ENCODE data around the gene DDX27.
A peak's percentile ranks its signal among the peaks of the same experiment; 100 is the strongest.

DDX27 gene

DNA sequence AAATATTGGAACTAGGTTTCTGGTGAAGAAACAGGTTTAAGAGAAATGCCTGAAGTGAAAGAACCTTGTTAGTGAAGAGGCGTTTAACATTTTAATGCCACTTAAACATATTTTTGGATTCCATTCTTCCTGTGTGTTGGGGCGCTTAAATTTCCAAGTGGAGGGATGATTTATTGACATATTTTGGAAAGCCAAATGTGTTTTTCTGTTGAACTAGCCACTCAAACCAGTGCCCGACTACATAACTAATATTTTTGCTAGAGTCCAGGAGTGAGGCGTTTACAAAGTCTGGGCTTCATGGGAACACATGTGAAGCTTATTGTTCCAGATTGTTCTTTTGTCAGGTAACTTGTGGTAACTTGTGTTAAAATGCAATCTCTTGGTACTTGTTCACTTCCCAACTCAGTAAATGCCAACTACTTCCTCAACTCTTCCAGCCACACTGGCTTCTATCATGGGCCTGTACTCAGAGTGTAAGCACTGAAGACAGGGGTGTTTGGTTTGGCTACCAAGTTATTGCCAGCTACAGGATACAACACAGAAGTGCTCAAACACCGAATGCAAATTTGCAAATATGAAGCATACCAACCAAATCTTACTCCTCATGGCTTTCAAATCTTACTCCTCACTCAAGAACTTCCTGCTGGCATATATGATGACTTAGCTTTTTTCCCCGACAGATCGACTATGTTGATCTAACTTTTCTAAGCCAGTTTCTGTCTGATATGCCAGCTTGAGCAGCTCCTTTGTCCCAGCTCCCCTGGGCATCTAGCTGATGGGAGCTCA lies 60.7 kb downstream of the DDX27 start:
- no peak for DNase-seq

DNA sequence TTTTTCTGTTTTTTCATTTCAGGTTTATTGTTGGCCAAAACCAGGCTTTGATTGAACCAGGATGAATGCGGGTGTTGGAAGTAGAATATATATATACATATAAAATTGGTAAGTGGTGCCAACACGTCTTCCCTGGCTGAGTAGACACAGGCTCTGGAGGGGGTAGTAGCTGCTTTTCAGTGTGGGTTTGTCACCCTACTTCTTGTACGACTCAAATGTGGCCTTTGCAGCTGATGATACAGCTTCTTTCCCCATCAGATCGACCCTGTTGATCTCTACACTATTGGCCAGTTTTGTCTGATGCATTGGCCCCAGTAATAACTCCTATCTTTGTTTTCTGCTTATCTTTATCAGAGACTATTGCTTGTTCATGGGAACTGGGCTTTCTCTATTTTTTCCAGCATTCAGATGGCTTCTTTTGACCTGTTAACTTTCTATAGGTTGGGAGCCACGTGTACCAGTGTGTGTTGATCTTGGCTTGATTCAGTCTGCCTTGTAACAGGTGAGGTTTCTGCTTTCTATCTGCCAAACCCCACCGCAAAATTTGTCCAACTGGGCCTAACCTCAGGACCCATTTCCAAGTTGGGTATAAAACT lies 61.3 kb downstream of the DDX27 start:
- no peak for DNase-seq

DNA sequence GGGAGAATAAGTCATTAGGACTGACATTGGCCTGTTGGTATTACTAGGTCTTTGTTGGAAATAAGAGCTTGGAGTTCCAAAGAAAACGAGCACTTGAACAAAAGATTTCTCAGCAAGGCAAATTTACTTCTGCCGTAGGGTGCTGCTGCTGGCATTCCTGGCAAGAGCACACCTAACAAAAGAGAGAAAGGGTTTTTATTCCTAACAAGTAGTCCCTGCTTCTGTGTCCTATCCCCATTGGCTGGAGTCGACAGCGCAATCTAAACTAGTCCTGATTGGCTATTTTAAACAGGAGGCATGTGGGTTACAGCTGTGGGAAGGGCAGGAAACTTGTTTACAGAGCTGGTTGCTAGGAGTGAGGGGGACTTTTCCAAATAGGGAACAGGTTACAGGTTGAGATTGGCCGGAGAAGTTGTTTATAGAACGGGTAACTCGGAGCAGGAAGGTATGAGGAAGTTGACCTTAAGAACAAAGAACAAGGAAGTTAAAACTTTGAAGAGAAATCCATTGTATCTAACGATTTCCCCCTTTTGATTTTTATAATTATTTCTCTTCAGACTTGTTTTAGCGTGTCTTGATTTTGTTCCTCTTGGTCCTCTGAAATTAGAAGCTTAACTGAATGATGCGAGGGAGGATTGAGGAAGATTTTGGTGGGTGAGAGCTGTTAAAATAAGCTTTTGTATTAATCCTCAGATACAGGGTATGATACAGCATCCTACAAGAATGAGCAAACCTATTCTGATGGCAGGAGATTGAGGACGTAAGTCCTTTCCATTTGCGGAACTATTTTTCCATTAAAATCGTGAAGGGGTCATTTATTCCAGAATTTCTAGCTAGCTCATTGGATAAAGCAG lies 62.1 kb downstream of the DDX27 start:
- DNase-seq: peak in 1 of 2 donors; percentile 22

DNA sequence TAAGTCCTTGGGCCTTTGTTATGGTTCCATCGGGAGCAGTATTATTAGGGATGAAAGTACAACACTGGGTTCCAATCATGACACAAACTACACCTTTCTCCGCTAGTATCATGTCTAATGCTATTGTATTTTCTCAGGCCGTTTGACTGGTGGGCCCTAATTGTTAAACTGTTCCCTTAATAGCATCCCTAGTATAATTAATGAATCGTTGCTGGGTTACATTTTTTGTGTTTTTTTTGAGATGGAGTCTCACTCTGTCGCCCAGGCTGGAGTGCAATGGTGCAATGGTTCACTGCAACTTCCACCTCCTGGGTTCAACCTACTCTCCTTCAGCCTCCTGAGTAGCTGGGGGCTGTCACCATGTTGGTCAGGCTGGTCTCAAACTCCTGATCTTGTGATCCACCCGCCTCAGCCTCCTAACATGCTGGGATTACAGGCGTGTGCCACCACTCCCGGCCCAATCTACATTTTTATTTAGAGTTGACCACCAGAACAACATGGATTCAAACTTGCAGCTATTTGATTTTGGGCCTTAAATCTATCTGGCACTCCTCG lies 62.8 kb downstream of the DDX27 start:
- peak in 1 of 2 donors; percentile 19 for DNase-seq

DNA sequence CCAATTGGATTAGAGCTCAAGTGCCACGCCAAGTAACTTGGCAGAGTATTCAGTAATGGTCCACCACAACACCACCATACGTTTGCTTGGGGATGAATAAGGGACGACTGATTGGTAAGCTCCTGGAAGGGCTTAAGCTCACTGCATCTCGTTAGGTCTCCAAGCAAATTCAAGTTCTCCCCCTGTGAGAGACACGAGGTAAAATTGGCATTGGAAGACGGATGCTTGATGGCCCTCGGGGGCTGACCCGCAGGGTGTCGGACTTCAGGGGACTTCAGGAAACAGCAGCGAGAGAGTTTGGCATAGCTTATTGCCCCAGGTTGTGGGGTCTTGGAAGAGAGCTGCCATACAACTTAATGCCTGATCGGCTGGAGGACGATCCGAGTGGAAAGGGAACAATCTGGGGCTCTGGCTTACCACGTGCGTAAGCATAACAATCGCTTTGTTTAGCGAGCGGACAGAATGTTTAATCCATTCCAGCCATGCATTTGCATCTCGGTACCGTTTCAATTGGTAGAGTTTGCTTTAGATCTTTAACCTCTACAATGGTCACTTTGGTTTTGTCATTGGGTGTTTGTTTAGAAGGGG lies 63.5 kb downstream of the DDX27 start:
- DNase-seq: peak in 1 of 2 donors; percentile 30

DNA sequence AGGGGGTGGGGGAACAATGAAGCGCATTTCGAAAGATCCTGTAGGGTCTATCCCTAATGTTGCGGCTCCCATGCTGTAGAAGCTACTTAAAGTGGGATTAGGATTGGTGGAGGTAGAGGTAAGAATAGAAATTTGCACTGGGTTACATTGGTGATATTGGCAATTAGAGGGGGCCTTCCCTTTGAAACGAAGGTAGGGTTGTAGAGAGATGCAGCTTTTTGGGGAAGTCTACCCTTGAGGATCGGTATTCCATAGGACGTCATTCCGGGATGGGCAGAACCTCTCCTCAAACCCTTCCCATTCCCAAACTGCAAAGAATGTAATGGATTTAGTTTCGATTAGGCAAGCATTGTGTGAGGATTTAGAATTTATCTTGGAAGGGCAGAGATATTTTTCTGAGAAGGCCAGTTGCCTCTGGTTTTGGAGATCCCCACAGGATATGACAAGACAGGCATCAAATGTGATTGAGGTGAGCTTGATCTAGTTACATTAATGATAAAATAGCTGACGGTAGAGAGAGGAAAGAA lies 64.0 kb downstream of the DDX27 start:
- no peak for DNase-seq

DNA sequence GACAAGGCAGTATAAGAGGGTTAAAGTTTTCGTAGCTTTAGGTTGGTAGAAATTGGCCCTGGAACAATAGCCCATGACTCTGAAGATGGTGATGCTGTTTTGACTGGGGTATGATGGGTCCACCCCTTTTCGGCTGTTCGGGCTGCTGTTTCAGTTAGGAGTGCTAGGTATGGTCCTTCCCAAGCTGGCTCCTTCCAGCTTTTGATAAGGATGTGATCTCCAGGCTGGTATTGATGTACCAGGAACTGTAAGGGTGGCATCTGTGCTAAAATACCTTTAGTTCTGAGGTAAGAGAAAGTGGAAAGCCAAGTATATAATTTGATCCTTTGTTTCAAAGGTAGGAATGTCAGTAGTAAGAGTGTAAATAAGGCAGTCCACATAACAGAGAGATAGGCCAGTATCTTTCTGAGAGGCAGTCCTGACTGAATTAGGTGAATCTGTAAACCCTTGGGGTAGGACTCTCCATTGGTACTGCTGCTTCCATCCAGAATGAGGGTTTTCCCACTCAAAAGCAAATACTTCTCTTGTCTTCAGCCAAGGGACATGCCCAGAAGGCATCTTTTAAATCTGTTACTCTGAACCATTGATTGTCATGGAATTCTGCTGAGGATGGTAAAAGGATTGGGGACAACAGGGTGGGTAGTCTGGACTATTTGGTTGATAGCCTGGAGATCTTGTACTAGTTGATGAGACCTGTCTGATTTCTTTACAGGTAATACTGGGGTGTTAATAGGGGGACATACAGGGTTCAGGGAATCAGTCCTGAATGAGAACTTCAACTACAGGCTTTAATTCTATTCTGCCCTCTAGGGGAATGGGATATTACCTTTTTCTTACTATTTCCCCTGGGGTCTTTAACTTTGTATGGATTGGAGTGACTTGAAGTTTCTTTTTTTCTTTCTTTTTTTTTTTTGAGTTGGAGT lies 64.7 kb downstream of the DDX27 start:
- DNase-seq: peak in 1 of 2 donors; percentile 20

DNA sequence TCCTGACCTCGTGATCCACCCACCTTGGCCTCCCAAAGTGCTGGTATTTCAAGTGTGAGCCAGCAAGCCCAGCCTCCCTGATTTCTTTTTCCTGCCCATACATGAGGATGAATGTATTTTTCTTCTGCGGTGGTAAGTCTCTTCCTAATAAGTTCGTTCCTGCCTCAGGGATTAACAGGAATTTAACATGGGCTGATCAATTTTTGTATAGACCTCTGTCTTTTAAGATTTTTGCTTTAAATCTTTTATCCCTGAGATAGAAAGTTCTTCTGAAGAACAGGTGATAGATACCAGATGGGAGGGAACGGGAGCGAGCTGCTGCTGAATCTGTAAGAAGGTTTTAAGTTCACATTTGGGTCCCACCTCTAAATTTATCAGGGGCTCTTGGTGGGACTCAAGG lies 65.6 kb downstream of the DDX27 start:
- DNase-seq: no peak

DNA sequence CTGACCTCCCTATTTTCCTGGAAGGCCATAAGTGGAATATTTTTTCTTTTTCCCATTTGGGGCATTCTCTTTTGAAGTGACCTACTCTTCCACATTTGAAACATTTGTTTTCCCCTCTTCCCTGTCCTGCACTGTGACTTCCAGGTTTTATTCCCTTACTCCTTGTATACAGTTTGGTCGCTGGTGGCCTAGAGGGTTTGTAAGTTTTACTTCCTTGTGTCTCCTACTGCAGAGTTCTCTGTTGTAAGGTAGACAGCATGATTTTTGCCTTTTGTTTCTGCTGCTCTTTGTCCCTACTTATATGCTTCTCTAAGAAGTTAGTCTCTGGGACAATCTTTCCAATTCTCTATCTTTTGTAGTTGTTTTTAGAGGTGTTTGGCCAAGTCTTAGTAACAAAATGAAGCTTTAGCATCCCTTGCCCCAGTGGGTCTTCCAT lies 66.0 kb downstream of the DDX27 start:
- no peak for DNase-seq

DNA sequence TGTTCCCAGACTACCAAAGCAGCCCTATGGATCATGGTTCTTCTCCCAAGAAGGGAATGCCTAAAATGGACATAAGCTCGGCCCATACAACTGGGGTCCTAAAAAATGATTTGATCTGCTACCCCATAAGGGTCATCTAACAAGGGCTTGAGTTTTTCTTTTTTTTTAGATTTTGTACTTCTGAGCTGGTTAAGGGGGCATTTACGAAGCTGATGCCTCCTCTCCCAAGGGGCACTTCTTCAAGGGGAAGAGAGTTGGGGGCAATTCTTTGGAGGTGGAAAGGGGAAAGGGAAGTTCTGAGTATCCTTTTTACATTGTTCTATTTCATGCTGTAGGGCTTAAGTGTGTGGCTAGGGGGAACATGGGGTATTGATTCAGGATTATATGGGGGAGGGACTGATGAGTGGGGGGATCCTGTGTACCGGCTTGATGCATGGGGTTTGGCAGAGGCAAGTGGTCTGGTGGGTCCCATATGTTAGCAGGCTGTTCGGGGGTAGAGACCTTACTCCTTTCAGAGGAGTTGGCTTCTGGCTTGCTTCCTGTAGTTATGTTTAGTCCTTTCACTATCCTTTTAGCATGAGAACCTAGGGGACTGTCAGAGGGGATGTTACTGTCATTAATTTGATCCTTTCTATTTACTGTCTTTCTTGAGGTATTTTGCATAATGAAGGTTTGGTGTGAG lies 66.7 kb downstream of the DDX27 start:
- DNase-seq: no peak

DNA sequence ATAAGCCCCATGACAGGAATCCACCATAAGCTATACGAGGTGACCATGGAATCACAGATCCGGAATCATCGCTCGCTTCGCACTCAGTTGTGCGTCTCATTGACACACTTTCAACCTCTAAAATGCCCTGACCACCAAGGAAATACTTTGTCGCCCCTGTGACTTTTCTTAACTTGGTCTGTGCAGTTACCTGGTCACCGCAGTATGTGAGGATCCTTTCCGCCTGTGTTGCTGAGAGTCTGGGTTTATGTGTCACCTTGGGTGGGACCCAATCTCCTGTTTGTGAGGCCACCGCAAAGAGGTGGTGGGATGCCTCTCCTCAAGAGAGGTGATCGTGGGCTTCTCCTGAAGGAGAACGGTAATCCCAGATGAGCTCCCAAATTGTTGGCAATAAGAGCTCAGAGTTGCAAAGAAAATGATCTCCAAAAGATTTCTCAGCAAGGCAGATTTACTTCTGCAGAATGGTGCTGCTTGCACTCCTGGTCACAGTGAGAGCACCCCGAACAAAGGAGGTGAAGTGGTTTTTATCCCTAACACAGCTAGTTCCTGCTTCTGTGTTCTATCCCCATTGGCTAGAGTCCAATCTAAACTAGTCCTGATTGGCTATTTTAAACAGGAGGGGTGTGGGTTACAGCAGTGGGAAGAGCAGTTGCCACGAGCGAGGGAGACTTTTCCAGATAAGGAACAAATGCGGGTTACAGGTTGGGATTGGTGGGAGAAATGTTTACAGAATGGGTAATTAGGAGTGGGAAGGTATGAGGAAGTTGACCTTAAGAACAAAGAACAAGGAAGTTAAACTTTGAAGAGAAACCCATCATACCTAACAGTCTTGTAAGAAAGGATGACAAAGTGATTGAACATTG lies 67.7 kb downstream of the DDX27 start:
- DNase-seq: no peak

DNA sequence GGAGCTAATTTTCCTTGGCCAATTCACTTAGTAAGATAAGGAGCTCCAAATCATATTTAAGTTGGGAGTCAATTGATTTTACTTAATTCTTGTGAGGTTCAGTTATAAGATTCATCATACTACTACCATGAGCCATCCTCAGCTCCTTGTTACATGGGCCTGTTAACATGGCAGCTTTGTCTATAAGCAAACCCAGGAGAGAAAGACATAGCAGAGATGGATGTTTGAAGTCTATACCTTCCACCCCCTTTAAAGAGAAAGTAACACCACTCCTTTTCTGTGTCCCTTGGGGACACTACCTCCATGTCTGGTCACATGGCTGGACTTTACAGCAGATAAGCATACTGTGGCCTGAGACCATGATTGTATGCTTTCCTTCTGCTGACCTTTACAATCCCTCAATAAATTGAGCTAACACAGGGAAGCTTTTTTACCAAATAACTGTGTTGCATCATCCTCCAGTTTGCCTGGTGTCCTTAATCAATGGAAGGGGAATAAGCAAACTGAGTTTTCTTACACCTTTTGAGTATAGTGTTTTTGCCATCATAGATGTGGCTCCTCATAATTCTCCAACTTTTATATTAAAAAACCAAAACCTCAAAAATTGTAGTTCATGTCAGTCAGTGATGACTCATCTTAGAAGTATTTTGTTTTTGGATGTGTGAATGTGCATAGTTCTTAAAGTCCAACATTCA lies 68.5 kb downstream of the DDX27 start:
- no peak for DNase-seq

DNA sequence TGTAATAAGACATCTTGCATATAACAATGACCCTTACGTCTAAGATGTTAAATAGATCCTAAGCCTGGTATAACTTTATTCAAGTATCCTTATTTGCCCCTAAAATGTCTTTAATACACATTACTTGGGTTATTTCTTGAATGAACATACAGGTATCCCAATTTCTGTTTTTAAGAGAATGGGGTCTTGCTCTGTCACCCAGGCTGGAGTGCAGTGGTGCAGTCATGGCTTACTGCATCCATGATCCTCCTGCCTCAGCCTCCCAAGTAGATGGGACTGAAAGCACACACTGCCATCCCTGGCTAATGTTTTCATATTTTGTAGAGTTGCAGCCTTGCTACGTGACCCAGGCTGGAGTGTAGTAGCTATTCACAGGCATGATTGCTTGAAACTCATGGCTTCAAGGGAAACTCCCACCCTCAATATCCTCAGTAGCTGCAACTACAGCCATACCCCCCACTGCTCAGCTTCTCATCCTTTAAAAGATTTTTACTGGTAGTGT lies 69.1 kb downstream of the DDX27 start:
- DNase-seq: no peak

DNA sequence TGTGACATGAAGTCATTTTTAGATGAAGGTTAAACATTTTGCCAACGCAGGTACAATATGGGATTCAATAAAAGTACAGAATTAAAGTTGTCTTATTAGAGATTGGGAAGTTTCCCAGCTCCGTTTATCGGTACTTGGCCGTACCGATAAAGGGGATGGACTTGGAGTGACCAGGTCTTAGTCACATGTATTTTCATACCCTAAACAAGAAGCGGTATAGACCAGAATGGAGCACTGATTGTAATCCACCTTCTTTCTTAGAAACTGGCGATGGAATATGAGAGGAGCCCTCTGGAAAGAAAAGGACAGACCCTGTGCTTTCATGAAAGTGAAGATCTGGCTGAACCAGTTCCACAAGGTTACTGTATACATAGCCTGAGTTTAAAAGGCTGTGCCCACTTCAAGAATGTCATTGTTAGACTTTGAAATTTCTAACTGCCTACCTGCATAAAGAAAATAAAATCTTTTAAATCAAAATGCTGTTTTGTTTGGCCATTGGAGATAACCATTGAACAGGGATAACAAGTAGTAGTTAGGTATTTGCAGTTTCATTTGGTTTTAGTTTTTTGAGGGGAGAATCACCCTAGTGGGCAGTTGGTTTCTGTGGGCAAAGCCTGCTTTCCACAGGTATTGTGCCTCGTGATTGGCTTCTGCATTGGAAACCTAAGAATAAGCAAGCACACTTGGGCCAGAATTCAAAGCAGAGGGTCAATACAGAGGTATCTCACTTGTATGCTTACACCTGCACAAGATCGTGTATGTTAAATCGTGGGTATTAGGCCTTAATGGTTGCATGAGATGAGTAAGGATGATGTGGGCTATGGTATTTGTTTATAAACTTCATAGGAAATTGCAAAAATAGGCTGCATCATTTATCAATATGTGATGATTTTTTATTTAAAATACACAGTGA lies 69.8 kb downstream of the DDX27 start:
- DNase-seq: no peak

DNA sequence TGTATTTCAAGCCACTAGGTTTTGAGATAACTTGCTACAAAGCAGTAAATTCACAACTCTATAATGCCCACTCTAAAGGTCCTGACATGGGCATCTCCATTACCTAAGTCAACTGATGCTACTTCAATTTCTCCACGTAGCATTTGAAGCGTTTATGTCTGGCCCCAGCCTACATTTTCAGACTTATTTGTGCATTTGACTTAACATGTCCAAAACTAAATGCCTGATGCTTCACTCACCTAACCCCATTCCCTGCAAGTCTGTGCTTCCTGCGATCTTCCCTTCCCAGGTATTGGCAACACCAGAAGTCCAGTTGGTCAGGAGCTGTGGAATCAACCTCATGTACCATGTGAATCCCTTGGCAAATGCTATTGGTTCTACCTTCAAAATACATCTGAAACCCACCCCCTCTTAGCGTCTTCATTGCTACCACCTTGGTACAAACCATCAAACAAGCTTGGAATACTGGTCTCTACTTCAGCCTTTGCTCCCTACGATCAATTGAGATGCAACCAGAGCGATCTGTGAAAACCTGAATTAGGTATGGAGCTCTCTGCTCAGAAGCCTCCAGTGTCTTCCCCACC lies 71.5 kb downstream of the DDX27 start:
- peak in 1 of 2 donors; percentile 17 for DNase-seq

DNA sequence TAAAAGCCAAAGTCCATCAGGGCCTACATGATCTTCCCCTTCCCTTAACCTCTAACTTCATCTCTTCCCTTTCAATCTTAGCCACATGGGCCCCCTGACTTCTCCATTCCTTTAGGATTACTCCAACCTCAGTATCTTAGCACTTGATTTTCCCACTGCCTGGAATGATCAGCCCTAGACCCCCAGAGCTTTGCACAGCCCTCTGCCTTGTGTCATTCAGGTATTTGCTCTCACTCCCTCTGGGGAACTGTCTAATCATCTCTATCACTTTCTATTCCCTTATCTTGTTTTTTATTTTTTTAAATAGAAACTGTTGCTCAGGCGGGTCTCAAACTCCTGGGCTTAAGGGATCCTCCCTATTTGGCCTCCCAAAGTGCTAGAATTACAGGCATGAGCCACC lies 72.0 kb downstream of the DDX27 start:
- DNase-seq: no peak

DNA sequence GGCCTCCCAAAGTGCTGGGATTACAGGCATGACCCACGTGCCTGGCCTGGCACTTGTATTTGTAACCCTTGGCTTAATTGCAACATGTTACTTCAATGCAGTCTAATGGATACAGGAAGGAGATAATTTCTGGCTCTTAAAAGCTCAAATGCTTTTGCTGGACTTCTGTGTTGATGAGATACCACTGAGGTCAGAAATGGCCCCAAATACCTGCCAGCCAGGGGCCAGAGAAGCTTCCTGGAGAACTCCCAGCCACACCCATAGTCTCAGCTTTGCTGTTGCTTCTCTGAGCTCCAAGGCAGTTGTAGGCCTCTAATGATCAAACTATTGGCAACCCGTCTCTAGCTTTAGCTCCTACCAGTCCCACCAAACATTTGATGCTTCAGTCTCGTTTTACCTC lies 72.8 kb downstream of the DDX27 start:
- DNase-seq: no peak

DNA sequence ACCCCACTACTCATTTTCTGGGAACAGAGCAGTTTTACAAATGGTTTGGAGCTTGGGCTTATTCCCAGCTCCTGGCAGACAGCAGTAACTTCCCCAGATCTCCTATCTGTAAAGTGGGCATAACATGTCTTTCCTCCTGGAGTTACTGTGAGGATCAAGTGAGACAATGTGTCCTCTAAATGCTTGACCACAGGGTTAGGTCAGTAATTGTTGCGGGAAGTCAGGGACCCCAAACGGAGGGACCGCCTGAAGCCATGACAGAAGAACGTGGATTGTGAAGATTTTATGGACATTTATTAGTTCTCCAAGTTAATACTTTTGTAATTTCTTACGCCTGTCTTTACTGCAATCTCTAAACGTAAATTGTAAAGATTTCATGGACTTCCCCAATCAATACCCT lies 73.9 kb downstream of the DDX27 start:
- DNase-seq: no peak
